ENCODE results near the gene IFITM10. TPM values are rescaled to one million over a fixed set of nuclear protein-coding genes. Genes with fewer than 3 reads are reported as not detected.

IFITM10 gene
- total and polyA plus RNA-seq, 9 of the 15 experiments (the other 6 are each of a cell fraction or from before 2014, with no cell fraction given), result 0.08 to 0.13 (median 0.09) TPM; not detected in 6

GRCh38 chr11:1762537-1763302, 12.3 kb upstream of the IFITM10 start (continued):
- TF ChIP-seq ZBTB11 (CRISPR knock-in tag; IDR thresholded peaks at IDR 0.05) (no peak), XRCC5 (IDR thresholded peaks at IDR 0.05; ENCODE audit: low read depth, low read length) (no peak), ZNF444 (CRISPR knock-in tag; IDR thresholded peaks at IDR 0.05) (no peak), ZBTB34 (CRISPR knock-in tag; IDR thresholded peaks at IDR 0.05) (no peak), NR3C1 (CRISPR knock-in tag; IDR thresholded peaks at IDR 0.05) (no peak), MNT (conservative IDR thresholded peaks at IDR 0.05) (0 out of 4 replicates have a peak, but pooled peaks of 1 of the 2 experiments have one; percentile 24), ZFPM2 (CRISPR knock-in tag; IDR thresholded peaks at IDR 0.05) (no peak), ELF1 (tag; IDR thresholded peaks at IDR 0.05) (0 out of 2 replicates have a peak, but pooled peaks have one; percentile 77), RBM34 (IDR thresholded peaks at IDR 0.05; ENCODE audit: borderline replicate concordance, insufficient read depth, low read length) (no peak)

Measured in K562 (cell line).